B cell (primary cell): ENCODE results near the gene PEA15. TPM values are rescaled to one million over a fixed set of nuclear protein-coding genes. Genes with fewer than 3 reads are reported as not detected.

Source experiments
- ATAC-seq: fragments of 200-7000 bp; cut with Tn5 transposase; one replicate; pipeline ENCODE4 v1.10.0; 2021; ENCODE audit warnings: low read depth, mild to moderate bottlenecking, moderate number of reproducible peaks, moderate library complexity
- CTCF ChIA-PET: fragments of 350-600 bp; sonication (Branson Sonifier 250); formaldehyde crosslinking; loops from one replicate; lab custom pipeline; 2021; ENCODE audit warnings: antibody characterized with exemption, inconsistent platforms; lab: Charles Lee
- POLR2A ChIA-PET: fragments of 350-600 bp; sonication (Branson Sonifier 250); formaldehyde crosslinking; loops from one replicate; lab custom pipeline; 2021; ENCODE audit warnings: antibody characterized with exemption; lab: Charles Lee
- DNase-seq: peaks from one replicate; pipeline ENCODE4 v3.0.0; 2013
- H2AFZ ChIP-seq: 2 replicates; pipeline ENCODE4 v1.6.1; 2012; ENCODE audit warnings: mild to moderate bottlenecking, low read depth, low read length; ENCODE audit not compliant: insufficient read depth, poor library complexity, severe bottlenecking
- H3K27ac ChIP-seq, 2 donors: 1 replicate in 1 of 2; 2 replicates in 1 of 2; pipeline ENCODE4 v1.5.1; 2012 to 2013; ENCODE audit warnings: low read length in 2 of 2, mild to moderate bottlenecking in 2 of 2, moderate library complexity in 1 of 2
- H3K27me3 ChIP-seq, 4 experiments: fragments of 200-600 bp in 1 of 4; sonication (generic) in 1 of 4; replicated peaks in 1 of 4; 1 replicate in 2 of 4; 2 replicates in 2 of 4; pipeline versions ENCODE4 v1.6.1 to v1.7.0; 2013 to 2016; ENCODE audit warnings: low read length in 3 of 4, mild to moderate bottlenecking in 2 of 4, mixed read lengths in 1 of 4, moderate library complexity in 1 of 4; ENCODE audit not compliant: insufficient read depth in 4 of 4, control insufficient read depth in 3 of 4; ENCODE audit errors: control extremely low read depth in 1 of 4
- H3K36me3 ChIP-seq, 2 experiments: replicated peaks in 1 of 2; 1 replicate in 1 of 2; 2 replicates in 1 of 2; pipeline versions ENCODE4 v1.6.1 to v1.7.1; 2013; ENCODE audit warnings: low read length in 1 of 2; ENCODE audit not compliant: insufficient read depth in 2 of 2, control insufficient read depth in 1 of 2; ENCODE audit errors: control extremely low read depth in 1 of 2, extremely low read depth in 1 of 2
- H3K4me1 ChIP-seq, 2 donors: fragments of 200-600 bp in 1 of 2; sonication (generic) in 1 of 2; 1 replicate in 1 of 2; 2 replicates in 1 of 2; pipeline versions ENCODE4 v1.5.1 to v1.6.1; 2013 to 2017; ENCODE audit warnings: low read length in 2 of 2; ENCODE audit not compliant: control insufficient read depth in 2 of 2, insufficient read depth in 2 of 2
- H3K4me2 ChIP-seq: replicated peaks from 2 replicates; pipeline ENCODE3; 2012; ENCODE audit warnings: mild to moderate bottlenecking, low read depth, low read length; ENCODE audit not compliant: poor library complexity, severe bottlenecking
- H3K4me3 ChIP-seq, 5 experiments: fragments of 200-600 bp in 1 of 5; sonication (generic) in 1 of 5; 1 replicate in 3 of 5; 2 replicates in 2 of 5; pipeline versions ENCODE4 v1.5.1 to v1.7.0; 2011 to 2016; ENCODE audit warnings: low read length in 4 of 5, mild to moderate bottlenecking in 4 of 5, low read depth in 2 of 5, control low read depth in 1 of 5, moderate library complexity in 1 of 5; ENCODE audit not compliant: insufficient read depth in 1 of 5; ENCODE audit errors: control extremely low read depth in 1 of 5, extremely low read depth in 1 of 5
- H3K79me2 ChIP-seq: fragments of 200-600 bp; sonication (generic); one replicate; pipeline ENCODE4 v1.6.0; 2016; ENCODE audit warnings: low read length; ENCODE audit not compliant: control insufficient read depth, insufficient read depth
- H3K9ac ChIP-seq: fragments of 200-600 bp; sonication (generic); 2 replicates; pipeline ENCODE4 v1.6.1; 2017; ENCODE audit warnings: mild to moderate bottlenecking, low read length, moderate library complexity
- H3K9me3 ChIP-seq, 3 donors: one replicate each; pipeline versions ENCODE4 v1.6.1 to v1.7.1; 2013; ENCODE audit warnings: low read length in 2 of 3; ENCODE audit not compliant: control insufficient read depth in 2 of 3, insufficient read depth in 1 of 3; ENCODE audit errors: control extremely low read depth in 1 of 3
- H4K20me1 ChIP-seq: 2 replicates; pipeline ENCODE4 v1.6.0; 2012; ENCODE audit warnings: mild to moderate bottlenecking, low read length; ENCODE audit not compliant: insufficient read depth, control insufficient read depth, poor library complexity, severe bottlenecking
- H3K27ac Mint-ChIP-seq: one replicate; pipeline ENCODE4 v1.8.0; 2021; ENCODE audit warnings: mixed read lengths
- H3K27me3 Mint-ChIP-seq: one replicate; pipeline ENCODE4 v1.8.0; 2021; ENCODE audit warnings: mixed read lengths
- H3K4me1 Mint-ChIP-seq: one replicate; pipeline ENCODE4 v1.8.0; 2021; ENCODE audit warnings: mixed read lengths
- H3K4me3 Mint-ChIP-seq: one replicate; pipeline ENCODE4 v1.8.0; 2021; ENCODE audit warnings: mixed read lengths
- H3K9me3 Mint-ChIP-seq: one replicate; pipeline ENCODE4 v1.8.0; 2022; ENCODE audit warnings: mixed read lengths; ENCODE audit not compliant: insufficient read depth
- EZH2 ChIP-seq: IDR thresholded peaks from 2 replicates; pipeline ENCODE4 v1.6.1; 2012; ENCODE audit warnings: borderline replicate concordance, low read depth, mild to moderate bottlenecking, moderate library complexity, low read length; ENCODE audit not compliant: insufficient read depth, poor library complexity, severe bottlenecking
- whole genome bisulfite sequencing: methylation state at CpG from one replicate; pipeline ENCODE4 v1.1.5; 2013; ENCODE audit warnings: missing lambda C conversion rate; ENCODE audit not compliant: insufficient coverage; 5-methylcytosine and 5-hydroxymethylcytosine counted together
- intact Hi-C: fragments of 100-400 bp; cut with micrococcal nuclease; formaldehyde crosslinking; loops from one replicate; pipeline ENCODE4 v1.10.0; 2022
- polyA plus RNA-seq: library from polyadenylated mRNA; depleted of rRNA; stranded (reverse); fragments of >200 nt; gene quantifications from 2 replicates; pipeline ENCODE4 v1.2.3, GENCODE V29; 2012
- total RNA-seq, 2 donors: library from RNA; stranded (reverse); fragments of 120-200 nt in 1 of 2; gene quantifications; 1 replicate in 1 of 2; 2 replicates in 1 of 2; pipeline versions ENCODE4 v1.2.3 to v1.2.4, GENCODE V29; 2013 to 2022
- TF ChIP-seq, protein P1 (sequence below): fragments of 200-600 bp; IDR thresholded peaks from one replicate; pipeline ENCODE4 v1.8.0; 2022; ENCODE audit warnings: antibody characterized with exemption, mild to moderate bottlenecking

PEA15 gene
- total and polyA plus RNA-seq, 2 donors (not counting 1 experiment from before 2014, with no cell fraction given), result 81.7 to 91.4 TPM

GRCh38 chr1:160208557-160209320, 3.6 kb downstream of the PEA15 start:
- intact Hi-C loops, result no loop called here
- Mint-ChIP-seq H3K27me3 (no peaks in the 10 kb centered on the region), H3K27ac (peak overlapping the region; percentile 77), H3K4me3 (no peak overlapping the region), H3K4me1 (peaks cover 54% of the 10 kb centered on the region), H3K9me3 (no peaks in the 10 kb centered on the region)
- peaks cover 15% of the 10 kb centered on the region for H3K79me2 ChIP-seq
- H3K27me3 ChIP-seq, result no peaks in the 10 kb centered on the region
- peaks cover 13 to 49% of the 10 kb centered on the region in 2 experiments for H3K36me3 ChIP-seq
- no peak overlapping the region for H3K4me2 ChIP-seq
- 87% methylated on average over 3 of the region's 6 CpGs for WGBS
- TF ChIP-seq, protein P1, sequence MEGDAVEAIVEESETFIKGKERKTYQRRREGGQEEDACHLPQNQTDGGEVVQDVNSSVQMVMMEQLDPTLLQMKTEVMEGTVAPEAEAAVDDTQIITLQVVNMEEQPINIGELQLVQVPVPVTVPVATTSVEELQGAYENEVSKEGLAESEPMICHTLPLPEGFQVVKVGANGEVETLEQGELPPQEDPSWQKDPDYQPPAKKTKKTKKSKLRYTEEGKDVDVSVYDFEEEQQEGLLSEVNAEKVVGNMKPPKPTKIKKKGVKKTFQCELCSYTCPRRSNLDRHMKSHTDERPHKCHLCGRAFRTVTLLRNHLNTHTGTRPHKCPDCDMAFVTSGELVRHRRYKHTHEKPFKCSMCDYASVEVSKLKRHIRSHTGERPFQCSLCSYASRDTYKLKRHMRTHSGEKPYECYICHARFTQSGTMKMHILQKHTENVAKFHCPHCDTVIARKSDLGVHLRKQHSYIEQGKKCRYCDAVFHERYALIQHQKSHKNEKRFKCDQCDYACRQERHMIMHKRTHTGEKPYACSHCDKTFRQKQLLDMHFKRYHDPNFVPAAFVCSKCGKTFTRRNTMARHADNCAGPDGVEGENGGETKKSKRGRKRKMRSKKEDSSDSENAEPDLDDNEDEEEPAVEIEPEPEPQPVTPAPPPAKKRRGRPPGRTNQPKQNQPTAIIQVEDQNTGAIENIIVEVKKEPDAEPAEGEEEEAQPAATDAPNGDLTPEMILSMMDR, result no peak
- no peak for TF ChIP-seq EZH2
- H3K9me3 ChIP-seq, result no peaks in the 10 kb centered on the region
- CTCF ChIA-PET, result interaction anchor here (1.1 to 9.2 kb wide), 4 partner anchors 11 to 83 kb away, joined by 4 to 77 read pairs (median 10); no protein-coding TSS in a partner anchor
- no peak overlapping the region for H3K9ac ChIP-seq
- no peak overlapping the region for H2AFZ ChIP-seq
- H3K4me1 ChIP-seq, result peaks cover 24 to 31% of the 10 kb centered on the region in 2 donors
- H3K4me3 ChIP-seq, result no peak overlapping the region
- POLR2A ChIA-PET, result interaction anchor here (0.6 kb wide), 2 partner anchors 20 to 1510 kb away, joined by 3 read pairs; no protein-coding TSS in a partner anchor
- peak overlapping the region in 1 of 2 donors; percentile 98 for H3K27ac ChIP-seq
- no peak for ATAC-seq
- H4K20me1 ChIP-seq, result no peaks in the 10 kb centered on the region
- DNase-seq, result no peak
